ENCODE data around the gene TOR4A.

The TOR4A gene

GRCh38 chr9:137293094-137293481 lies 15.6 kb downstream of the TOR4A start:
- DNase-seq (ENCODE audit: extremely low read depth in 1 of 2, low read depth in 1 of 2) = no peak

GRCh38 chr9:137293482-137294090 lies 16.1 kb downstream of the TOR4A start:
- no peak for DNase-seq (ENCODE audit: extremely low read depth in 1 of 2, low read depth in 1 of 2)

- no peak for DNase-seq (ENCODE audit: extremely low read depth in 1 of 2, low read depth in 1 of 2)
These were observed 16.7 kb downstream of the TOR4A start for GRCh38 chr9:137294091-137294680.

GRCh38 chr9:137294681-137295237 lies 17.2 kb downstream of the TOR4A start:
- DNase-seq (ENCODE audit: extremely low read depth in 1 of 2, low read depth in 1 of 2) = no peak

- no peak for DNase-seq (ENCODE audit: extremely low read depth in 1 of 2, low read depth in 1 of 2)
These were observed 17.8 kb downstream of the TOR4A start for GRCh38 chr9:137295238-137295811.

GRCh38 chr9:137295849-137296669 lies 18.5 kb downstream of the TOR4A start:
- DNase-seq (ENCODE audit: extremely low read depth in 1 of 2, low read depth in 1 of 2) = no peak

- DNase-seq (ENCODE audit: extremely low read depth in 1 of 2, low read depth in 1 of 2) = no peak
These were observed 19.4 kb downstream of the TOR4A start for GRCh38 chr9:137296670-137297664.

GRCh38 chr9:137297966-137298365 lies 20.4 kb downstream of the TOR4A start:
- no peak for DNase-seq (ENCODE audit: extremely low read depth in 1 of 2, low read depth in 1 of 2)

GRCh38 chr9:137298401-137299202 lies 21.1 kb downstream of the TOR4A start:
- no peak for DNase-seq (ENCODE audit: extremely low read depth in 1 of 2, low read depth in 1 of 2)

- no peak for DNase-seq (ENCODE audit: extremely low read depth in 1 of 2, low read depth in 1 of 2)
These were observed 21.7 kb downstream of the TOR4A start for GRCh38 chr9:137299203-137299565.

GRCh38 chr9:137299938-137300337 lies 22.4 kb downstream of the TOR4A start:
- DNase-seq (ENCODE audit: extremely low read depth in 1 of 2, low read depth in 1 of 2) = no peak

GRCh38 chr9:137300567-137301080 lies 23.1 kb downstream of the TOR4A start:
- DNase-seq (ENCODE audit: extremely low read depth in 1 of 2, low read depth in 1 of 2) = no peak

- no peak for DNase-seq (ENCODE audit: extremely low read depth in 1 of 2, low read depth in 1 of 2)
These were observed 23.8 kb downstream of the TOR4A start for GRCh38 chr9:137301081-137301947.

GRCh38 chr9:137302118-137302448 lies 24.6 kb downstream of the TOR4A start, which contains the start of gene NRARP:
NRARP (minus strand) TSS chr9:137302271; CDS start chr9:137301928, 343 bp downstream.
- peak; percentile 77 to 80 for DNase-seq (ENCODE audit: extremely low read depth in 1 of 2, low read depth in 1 of 2)

GRCh38 chr9:137302449-137303150 lies 25.1 kb downstream of the TOR4A start:
- DNase-seq (ENCODE audit: extremely low read depth in 1 of 2, low read depth in 1 of 2) = no peak

- no peak for DNase-seq (ENCODE audit: extremely low read depth in 1 of 2, low read depth in 1 of 2)
These were observed 25.8 kb downstream of the TOR4A start for GRCh38 chr9:137303151-137303892.

- DNase-seq (ENCODE audit: extremely low read depth in 1 of 2, low read depth in 1 of 2) = no peak
These were observed 26.4 kb downstream of the TOR4A start for GRCh38 chr9:137303893-137304382.

Data from stimulated activated CD8-positive, alpha-beta memory T cell treated with anti-CD3 and anti-CD28 coated beads, Interleukin-7, amount 100 ng/mL, for 48 hours (primary cell).